HG02588 (cell line): ENCODE data around the gene RAP1GAP.

ENCODE experiments used
- ATAC-seq: cut with Tn5 transposase; IDR thresholded peaks from one replicate; pipeline ENCODE4 v1.9.1; 2021; ENCODE audit warnings: mild to moderate bottlenecking, moderate library complexity; ENCODE audit not compliant: unreplicated experiment

The RAP1GAP gene

GRCh38 chr1:21663248-21663950 lies 5.8 kb downstream of the RAP1GAP start:
- no peak for ATAC-seq

GRCh38 chr1:21662426-21663247 lies 6.5 kb downstream of the RAP1GAP start:
- no peak for ATAC-seq

DNA sequence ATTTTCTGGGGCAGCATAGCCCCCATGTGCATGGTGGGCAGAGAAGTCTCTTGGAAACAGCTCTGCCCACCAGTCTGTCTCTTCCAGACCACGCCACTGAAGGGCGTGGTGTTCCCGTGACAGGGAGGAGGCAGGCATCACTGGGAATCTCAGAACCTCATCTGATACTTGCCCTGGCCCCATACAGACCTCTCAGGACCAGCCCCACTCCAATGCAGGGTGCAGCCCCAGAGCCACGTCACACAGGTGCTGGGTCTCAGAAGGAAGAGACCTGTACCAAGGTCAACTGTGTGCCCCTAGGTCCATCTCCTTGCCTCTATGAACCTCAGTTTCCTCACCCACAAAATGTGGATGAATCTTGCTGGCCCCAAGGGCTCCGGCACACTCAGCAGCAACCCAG lies 7.3 kb downstream of the RAP1GAP start:
- ATAC-seq = no peak

DNA sequence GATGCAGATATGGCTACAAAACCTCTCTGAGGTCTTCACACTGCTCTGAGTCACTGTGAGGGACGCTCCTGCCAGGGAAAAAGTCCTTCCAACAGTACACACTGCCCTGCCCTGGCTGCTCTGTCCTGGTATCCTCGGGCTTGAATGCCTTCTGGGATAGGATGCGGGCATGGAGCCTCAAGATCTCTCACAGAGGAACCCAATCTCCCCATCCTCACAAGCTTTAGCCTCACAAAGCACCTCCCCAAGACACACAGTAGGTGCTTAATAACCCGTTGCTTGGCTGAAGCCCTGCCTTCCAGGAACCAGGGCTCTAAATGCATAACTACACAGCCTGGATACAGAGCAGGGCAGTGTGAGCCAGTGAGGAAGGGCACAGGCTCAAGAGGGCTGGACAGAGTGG lies 9.2 kb downstream of the RAP1GAP start:
- ATAC-seq = no peak

- no peak for ATAC-seq
These were observed 9.8 kb downstream of the RAP1GAP start for GRCh38 chr1:21659099-21659923.

DNA sequence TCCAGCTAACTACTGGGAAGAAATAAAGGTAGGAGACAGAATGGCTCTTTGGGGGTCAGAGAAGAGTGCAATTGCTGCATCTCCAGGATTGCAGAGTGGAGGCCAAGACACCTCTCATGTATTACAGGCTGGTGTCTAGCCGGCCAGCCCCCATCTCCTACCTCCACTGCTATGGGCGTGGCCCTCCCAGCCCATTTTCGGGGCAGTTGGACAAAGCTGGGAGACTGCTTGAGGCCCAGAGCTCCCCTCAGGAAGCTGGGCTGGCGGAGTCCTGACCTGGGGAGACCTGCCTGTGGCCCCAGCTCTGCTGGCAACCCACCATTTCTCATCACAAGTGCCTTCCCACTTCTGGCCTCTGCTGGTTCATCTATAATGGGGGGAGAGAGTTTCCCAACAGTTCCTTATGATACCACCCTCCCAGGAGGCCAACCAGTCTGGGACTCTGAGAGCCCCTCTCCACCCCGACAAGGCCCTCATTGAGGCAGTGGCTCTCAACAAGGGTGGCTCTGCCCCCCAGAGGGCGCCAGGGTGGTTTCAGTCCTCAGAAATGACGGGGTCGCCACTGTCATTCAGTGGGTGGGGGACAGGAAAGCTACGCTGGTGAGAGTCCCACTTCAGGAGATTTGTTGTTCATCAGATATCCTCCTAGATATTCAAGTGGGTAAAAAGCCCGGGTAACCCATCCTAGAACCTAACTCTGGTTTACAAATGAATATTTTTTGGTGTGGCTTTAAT lies 11.5 kb downstream of the RAP1GAP start:
- ATAC-seq = no peak

DNA sequence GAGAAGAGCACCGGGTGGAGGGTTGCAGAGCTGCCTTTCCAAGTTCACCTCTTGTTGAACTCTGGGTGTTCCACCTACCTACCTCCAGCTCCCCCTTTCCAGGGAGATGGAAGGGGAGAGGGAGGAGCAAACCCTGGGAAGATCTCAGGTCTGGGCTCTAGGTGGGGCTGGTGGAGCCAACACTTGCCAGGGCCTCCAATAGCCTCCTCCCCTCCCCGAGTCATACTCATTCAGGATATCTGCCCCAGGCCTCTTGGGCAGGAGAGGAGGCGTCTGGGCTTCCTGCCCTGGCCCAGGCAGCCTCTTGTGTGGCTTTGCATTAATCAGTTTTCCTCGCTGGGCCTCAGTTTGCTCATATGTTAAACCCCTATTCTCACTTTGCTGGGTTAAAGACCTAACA lies 13.4 kb downstream of the RAP1GAP start:
- no peak for ATAC-seq

GRCh38 chr1:21655259-21655658 lies 13.9 kb downstream of the RAP1GAP start:
- ATAC-seq = no peak

GRCh38 chr1:21654209-21654608 lies 14.9 kb downstream of the RAP1GAP start:
- ATAC-seq = no peak

GRCh38 chr1:21653744-21654100 lies 15.4 kb downstream of the RAP1GAP start:
- no peak for ATAC-seq

- ATAC-seq = no peak
These were observed 16.0 kb downstream of the RAP1GAP start for GRCh38 chr1:21652937-21653743.

DNA sequence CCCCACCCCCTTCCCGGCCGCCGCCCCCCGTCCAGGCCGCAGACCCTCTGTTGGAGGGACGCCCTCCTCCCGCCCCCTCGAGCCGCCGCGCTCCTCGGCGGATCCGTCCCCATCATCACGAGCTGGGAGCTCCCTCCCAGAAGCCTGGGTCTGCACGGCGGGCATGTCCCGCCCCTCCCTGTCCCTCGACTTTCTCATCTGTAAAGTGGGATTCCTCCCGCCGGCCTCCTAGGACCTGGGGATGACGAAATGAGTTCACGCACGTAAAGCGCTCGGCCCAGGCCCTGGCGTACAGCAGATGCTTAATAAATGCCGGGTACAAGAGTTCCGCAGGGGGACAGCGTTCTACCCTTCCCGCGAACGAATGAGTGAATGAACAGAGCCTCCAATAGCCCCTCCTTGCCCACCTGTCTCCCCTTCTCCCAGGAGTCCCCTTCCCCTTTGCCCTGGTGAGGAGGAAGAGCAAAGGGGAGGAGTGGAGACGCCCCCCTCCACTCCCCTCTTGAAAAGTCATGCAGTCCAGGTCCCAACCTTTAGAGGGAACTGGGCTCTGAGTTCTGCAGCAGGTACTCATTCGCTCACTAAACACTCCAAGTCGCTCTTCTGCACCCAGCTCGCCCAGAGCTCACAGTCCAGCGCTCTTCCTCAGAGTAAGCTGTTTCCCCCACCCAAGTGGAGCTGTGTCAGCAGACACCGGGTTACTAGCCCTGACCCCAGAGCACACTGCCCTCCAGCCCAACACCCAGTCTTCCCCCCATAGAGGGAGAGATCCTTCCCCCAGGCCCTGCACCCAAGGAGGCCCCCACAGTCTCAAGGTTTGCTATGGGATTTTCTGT lies 16.8 kb downstream of the RAP1GAP start:
- no peak for ATAC-seq

DNA sequence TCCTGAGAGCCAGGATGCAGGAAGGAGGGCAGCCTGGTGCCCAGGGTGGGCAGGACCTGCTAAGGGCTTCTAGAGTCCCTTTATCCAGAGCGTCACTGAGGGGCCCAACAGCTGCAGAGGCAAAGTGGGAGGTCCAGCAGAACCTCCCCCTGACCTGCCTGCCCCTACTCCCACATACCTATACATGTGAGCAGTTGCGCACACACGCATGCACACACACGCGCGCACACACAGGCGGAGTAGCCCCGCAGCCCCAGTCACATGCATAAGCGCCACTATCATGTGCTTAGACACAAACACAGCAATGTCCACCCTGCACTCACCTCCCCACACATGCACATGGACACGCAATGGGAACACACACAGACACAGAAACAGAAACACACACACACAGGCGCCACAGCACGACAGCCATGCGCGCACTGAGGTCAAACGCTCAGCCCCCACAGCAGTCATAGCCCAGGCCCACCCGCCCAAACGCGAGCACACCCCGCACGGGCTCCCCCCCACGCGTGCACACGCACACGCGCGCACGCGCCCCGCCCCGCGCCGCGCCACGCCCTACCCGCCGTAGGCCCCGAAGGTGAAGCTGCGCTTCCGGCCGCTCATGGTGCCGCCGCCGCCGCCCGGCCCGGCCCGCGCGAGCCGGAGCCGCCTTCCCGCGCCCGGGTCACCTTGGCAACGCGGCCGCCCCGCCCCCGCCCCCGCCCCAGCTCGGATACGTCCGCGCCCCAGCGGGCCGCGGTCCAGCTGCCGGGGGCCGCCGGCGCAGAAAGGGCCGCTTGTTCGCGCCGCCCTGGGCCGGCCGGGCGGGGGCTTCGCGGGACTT lies 17.7 kb downstream of the RAP1GAP start:
- no peak for ATAC-seq

DNA sequence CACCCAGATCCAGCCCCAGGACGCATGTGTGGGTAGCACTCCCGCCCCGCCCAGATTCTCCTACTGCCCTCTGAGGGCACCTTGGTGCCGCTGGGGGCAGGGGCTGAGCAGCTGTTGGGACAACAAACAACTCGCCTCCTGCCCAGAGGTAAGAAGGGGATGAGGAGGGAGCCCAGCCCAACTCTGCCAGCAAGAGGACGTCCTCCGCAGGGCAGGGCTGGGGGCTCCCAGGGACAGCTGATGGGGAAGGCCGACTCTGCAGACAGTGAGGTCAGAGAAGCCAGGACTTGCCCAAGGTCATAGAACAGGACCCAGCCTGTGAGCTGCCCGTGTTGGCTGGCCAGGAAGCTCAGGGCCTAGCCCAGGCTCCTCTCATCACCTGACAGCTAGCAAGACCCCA lies 18.8 kb downstream of the RAP1GAP start:
- no peak for ATAC-seq

DNA sequence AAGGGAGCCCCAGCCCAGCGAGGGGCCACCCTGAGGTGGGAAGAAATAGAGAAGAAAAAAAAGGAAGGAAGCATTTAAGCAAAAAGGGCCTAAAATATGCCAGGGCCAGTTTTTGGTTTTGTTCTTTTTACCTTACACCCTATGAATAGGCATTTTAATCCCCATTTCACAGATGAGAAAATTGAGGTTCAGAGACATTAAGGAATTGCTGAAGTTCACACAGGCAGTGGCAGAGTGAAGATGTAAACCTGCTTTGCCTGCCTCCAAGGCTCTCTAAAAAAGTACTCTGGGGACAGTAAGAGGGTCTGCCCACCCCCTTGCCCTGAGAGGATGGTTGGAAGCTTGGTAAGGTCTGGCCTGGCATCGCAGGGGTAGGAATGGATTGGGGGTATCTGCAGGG lies 19.8 kb downstream of the RAP1GAP start:
- ATAC-seq = no peak

GRCh38 chr1:21648791-21649190 lies 20.4 kb downstream of the RAP1GAP start:
- ATAC-seq = no peak

- ATAC-seq = no peak
These were observed 20.8 kb downstream of the RAP1GAP start for GRCh38 chr1:21648352-21648730.
